HG03575 (cell line): ENCODE measurements around the gene PTX4.

ENCODE experiments used
- ATAC-seq: cut with Tn5 transposase; IDR thresholded peaks from one replicate; pipeline ENCODE4 v1.9.1; 2021; ENCODE audit not compliant: unreplicated experiment, insufficient number of reproducible peaks, low FRiP score; ENCODE audit errors: extremely low read depth

The PTX4 gene, protein sequence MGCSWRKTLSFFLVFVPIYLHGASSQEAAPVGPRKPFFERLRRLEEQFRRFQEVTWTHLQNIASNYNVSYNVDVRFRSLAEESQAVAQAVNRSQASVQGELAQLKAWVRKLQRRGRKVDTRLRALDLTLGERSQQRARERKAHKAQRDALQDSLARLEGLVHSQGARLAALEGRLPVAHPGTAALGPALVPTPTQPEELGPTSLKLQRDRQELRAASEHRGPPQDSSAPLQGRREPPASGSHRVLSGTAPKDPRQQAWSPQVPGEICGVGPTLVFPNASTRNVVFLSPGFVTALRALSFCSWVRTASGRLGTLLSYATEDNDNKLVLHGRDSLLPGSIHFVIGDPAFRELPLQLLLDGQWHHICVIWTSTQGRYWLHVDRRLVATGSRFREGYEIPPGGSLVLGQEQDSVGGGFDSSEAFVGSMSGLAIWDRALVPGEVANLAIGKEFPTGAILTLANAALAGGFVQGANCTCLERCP

DNA sequence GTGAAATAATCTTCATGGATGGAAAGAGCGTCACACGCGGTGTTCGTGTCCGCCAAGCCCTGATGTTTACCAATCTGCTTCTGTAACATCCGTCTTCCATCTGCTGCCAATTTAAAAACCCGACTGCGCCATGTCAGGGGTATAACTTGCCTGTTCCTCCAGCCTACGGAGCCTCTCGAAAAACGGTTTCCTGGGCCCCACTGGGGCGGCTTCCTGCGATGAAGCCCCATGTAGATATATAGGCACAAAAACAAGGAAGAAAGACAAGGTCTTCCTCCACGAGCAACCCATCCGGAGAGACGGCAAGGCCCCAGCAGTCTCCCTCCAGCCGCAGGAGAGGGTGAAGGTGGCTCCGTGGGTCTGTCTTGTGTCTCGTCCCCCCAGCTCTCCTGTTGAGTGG is at the start of gene PTX4:
Gene PTX4, minus strand, starts transcription at position 326 of the 400 bp plus-strand sequence. Its CDS starts 35 bp downstream, at position 291.
- ATAC-seq, result no peak

DNA sequence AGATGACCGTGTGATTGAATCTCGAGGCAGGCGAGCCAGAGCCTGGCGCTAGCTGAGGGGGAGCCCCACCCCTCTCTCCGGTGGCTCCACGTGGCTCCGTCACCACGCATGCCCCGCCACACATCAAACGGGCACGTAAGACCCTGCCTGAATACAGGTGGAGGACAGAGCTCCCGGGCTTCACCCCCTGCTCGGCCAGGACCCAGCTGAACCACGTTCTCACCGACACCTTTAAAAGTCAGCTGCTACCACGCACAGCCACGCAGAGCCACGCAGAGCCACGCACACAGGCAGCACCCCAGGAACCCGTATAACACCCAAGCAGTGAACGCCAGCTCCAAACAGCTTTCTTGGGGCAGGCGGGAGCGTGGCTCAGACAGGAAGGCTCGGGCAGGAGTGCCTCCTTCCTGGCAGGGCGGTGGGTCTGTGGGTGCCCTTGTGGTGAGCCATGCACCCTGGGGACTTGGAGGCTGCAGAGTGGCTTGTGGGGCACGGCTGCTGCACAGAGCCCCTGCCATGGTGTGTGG is 49.1 kb upstream of the PTX4 start:
- no peak for ATAC-seq

DNA sequence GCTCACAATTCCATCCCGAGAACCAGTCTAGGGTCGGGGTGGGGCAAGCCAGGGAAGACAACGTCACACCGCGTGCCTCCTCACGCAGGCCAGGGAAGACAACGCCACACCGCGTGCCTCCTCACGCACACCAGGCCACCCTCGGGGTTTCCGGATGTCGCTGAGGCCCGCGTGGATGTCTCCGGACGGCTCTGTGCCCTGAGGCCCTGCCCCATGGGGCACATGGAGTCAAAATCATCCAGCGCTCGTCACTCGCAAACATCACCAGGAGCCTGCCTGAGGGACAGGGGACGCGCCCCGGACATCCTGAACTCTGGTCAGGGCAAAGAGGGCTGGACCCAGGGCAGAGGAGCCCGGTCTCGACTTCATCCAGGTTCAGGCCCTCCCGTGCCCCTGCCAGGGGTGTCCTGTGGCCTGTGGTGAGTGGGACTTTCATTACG is 48.4 kb upstream of the PTX4 start:
- ATAC-seq, result no peak

DNA sequence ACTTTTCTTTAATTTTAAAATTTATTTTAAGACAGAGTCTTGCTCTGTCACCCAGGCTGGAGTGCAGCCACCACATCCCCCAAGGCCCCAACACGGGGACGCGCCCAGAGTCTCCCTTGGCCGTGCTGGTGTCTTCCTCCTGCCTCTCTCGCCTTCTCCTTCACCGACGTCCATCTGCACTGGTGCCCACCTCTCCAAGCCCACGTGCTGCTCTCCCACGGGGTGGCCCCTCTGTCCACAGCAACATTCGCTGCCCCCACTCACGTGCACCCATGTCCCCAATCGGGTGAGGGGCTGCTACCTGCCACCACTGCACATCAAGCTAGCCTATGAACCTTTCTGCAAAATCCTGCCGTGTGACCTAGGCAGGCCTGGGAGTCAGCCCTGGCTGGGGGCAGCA is 47.9 kb upstream of the PTX4 start:
- no peak for ATAC-seq

DNA sequence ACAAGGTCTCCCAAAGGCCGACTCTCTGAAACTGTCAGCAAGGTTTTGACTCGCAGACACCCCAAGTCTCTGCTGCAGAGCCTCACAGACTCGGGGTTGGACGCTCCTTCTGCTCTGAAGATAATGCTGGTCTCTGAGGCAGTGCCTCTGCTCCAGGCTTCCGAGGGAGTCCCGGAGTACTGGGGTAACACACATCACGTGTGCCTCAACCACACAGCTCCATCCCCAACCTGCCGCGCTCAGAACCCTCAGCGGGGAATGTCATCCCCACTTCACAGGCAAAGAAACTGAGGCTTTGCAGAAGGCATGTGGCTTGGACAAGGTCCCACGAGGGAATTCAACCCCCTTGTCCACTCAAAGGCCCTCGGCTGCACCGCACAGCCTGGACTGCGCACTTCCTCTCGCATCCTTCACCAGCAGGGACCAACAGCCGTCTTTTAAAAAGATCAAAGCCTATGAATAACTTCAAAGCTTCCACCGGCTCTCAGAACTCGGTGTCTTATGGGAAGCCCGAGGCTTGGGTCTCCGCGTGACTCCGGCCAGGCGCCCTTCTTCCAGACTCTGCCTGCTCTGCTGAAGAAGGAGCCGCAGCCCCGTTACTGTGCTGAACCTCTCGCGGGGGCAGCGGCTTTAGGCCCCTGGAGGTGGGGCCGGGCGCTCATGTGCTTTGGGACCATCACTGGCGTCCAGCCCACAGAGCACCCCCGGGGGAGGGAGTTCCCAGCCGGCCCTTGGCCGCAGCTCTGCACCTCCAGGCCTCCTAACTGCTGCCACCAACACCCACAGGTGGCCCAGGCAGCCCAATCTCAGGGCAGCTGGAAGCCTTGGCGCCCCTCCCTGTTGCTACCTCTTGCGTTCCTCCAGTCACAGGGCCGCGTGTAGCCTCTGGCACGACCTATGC is 46.9 kb upstream of the PTX4 start:
- ATAC-seq, result no peak

DNA sequence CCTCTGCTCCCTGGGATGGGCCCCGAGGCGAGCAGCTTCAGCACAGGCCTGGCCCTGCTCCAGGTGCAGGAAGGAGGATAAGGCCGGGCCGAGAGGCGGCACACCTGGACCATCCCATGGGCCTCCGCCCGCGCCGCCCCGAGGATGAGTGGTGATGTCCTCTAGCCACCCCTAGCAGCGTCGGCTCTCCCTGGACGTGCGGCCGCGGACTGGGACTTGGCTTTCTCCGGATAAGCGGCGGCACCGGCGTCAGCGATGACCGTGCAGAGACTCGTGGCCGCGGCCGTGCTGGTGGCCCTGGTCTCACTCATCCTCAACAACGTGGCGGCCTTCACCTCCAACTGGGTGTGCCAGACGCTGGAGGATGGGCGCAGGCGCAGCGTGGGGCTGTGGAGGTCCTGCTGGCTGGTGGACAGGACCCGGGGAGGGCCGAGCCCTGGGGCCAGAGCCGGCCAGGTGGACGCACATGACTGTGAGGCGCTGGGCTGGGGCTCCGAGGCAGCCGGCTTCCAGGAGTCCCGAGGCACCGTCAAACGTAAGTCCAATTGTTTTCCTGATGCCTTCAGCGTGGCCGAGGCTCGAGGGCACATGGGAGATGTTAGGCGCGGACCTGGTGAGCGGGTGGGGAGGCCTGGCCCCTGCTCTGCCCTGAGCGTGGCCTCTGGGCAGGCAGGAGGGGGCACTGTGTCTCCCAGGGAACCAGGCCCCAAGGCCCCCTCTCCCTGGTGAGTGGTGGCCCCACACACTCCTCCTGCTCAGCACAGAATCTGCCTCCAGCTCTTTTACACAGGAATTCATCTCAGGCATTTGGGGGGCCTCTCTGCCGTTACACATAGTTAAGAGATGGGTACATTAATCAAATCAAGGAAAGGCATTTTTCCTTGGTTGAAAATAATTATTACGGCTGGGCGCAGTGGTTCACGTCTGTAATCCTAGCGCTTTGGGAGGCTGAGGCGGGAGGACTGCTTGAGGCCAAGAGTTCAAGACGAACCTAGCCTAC is 45.6 kb upstream of the PTX4 start:
- ATAC-seq, result no peak

DNA sequence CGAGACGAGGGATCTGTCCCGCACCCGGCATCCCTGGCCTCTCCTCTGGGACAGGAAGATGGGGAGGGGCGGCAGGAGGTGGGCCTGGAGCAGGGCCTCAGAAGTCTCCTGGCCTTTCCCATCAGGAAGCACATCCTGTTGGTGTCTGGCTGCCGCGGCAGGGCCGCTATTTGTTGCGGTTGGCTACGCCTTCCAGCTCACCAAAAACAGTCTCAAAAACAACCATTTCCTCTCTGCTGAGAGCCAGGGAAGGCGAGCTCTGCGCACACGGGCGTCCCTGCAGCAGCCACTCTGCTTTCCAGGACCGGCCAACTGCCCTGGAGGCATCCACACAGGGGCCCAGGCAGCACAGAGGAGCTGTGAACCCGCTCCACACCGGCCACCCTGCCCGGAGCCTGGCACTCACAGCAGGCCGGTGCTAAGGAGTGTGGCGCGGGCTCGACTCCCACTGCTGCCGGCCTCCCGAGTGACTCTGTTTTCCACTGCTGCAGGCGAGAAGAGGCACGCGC is 44.8 kb upstream of the PTX4 start, which contains the start of gene TMEM204:
Gene TMEM204, plus strand, starts transcription at position 224 of the 509 bp plus-strand sequence. CDS start 610 bp downstream, outside the sequence.
- ATAC-seq, result no peak

DNA sequence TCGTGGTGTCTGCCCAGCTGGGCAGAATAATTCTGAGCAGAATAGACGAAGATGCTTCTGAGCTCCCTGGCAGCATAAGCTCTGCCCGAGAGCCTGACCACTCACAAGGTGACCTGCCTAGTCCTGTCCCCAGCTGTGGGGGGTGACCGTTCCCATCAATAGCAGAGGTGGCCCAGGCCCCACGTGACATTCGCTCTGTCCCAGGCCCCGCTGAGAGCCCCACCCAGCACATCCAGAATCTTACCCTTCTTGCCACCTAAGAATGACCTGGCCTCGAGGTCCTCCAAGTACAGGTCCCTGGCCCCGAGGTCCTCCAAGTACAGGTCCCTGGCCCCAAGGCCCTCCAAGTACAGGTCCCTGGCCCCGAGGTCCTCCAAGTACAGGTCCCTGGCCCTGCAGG is 44.0 kb upstream of the PTX4 start:
- no peak for ATAC-seq

DNA sequence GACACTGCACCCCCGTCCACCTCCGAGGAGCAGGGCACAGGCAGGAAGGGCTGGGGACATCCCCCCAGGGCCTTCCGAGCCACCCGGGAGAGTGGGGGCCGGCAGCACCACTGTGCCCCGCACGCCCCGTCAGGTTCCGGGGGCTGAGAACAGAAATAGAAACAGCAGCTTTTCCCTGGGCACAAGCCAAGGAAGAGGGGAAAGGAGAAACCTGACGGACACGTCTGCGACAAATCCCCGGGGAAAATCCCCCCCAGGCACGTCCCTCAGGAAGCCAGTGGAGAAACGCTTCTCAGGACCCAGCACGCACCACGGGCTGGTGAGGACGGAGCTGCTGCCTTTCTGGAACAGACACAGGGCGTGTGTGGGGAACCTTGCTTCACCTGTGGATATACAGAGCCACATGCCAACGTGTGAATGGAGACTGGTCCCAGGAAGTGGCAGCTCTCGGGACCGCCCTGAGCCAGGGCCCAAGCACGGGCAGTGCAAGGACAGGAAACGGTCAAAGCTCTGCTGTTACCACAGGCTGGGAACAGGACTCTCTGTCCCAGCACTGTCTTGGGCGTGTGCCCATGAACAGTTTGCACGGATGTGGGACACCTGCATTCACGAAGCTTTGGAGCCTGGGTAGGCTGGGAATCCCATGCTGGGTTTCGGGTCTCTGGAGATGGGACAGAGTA is 43.5 kb upstream of the PTX4 start:
- ATAC-seq, result no peak

DNA sequence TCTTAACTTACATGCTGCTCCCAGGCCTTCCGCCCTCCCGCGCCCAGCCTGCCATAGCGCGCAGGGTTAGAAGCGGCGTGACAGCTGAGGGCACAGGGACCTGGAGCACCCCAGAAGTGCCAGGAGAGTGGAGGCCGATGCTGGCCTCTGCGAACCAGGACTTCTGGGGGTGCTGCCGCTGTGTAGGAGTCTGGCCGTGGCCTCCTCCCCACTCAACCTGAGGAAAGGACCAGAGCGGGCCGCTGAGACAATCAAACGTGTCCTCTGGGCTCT is 42.8 kb upstream of the PTX4 start:
- no peak for ATAC-seq

DNA sequence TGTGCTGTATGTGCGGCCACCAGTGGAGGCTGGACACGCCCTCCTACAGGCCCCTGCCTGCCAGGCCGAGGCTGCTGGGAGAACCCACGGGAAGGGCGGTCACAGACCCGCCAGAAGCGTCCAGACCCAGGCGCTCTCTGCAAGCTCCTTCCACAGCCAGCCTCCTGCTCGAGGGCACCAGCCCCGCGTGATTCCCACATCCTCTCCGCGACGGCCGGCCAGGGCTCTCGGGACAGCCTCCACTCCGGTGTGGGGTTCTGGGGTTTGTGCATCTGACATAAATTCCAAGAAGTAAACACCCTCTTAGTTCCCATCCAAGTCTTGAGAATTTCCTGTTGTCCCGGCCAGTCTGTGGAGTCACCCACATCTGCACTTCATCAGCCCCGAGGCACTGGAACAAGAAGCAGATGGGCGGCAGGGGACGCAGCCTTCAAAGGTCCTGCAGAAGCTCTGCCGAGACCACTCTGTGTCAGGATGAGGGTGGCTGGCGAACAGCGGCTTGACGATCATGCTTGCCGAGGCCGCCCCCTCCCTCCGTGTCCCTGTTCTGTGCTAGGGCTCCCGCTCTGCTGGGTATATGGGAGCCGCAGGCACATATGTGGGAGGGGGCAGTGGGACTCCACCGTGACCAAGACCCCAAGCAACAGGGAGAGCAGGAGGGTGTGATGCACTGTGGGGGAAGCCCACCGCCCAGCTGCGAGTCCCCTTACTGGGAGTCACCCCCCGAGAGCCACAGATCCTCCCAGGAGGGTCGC is 42.3 kb upstream of the PTX4 start:
- ATAC-seq, result no peak

DNA sequence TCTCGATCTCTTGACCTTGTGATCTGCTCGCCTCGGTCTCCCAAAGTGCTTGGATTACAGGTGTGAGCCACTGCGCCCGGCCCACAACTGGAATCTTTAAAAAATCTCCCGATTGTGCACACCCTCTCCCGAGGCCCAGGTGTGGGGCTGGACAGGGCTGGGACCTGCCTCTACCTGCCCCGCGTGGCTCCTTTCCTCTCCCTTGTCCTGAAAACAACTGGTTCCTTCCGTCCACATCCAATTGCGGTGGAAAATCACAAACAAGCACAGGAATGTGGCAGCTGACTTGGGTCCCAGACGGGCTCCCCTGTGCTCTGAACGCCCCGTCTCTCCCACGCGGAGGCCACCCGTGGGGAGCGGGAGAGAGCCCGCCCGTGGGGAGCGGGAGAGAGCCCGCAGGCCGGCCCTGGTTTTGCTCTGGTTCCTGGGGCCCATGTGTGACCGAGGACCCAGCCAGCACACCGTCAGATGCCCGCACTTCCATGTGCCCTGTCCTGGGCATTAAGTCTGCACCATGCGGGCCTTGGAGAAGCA is 41.7 kb upstream of the PTX4 start:
- no peak for ATAC-seq

DNA sequence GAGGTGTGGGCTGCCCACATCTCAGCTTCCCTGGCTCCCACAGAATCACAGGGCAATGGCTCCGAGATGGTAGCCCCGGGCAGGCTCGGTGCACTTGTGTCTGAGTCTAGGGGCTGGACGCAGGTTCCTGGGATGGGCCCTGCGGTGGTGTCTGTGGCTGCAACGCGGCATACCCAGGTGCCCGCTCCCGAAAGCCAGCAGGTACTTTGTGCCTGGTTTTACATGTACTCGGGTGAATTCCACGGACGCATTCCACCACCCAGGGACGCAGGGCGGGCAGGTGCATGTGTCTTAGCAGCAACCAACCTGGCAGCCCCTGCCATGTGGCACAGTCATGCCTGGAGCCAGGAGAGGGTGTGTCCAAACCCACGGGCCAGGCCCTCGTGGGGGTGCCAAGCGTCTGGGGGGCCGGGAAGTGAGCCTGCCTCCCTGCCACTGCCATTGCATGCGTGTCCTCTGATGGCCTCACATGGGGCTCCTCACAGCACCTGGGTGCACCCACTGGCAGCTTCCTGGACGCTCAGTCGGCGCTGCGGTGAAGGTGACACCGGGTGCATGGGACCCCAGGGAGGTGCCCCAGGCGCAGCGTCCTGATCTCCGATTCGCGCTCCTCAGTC is 40.3 kb upstream of the PTX4 start:
- no peak for ATAC-seq

DNA sequence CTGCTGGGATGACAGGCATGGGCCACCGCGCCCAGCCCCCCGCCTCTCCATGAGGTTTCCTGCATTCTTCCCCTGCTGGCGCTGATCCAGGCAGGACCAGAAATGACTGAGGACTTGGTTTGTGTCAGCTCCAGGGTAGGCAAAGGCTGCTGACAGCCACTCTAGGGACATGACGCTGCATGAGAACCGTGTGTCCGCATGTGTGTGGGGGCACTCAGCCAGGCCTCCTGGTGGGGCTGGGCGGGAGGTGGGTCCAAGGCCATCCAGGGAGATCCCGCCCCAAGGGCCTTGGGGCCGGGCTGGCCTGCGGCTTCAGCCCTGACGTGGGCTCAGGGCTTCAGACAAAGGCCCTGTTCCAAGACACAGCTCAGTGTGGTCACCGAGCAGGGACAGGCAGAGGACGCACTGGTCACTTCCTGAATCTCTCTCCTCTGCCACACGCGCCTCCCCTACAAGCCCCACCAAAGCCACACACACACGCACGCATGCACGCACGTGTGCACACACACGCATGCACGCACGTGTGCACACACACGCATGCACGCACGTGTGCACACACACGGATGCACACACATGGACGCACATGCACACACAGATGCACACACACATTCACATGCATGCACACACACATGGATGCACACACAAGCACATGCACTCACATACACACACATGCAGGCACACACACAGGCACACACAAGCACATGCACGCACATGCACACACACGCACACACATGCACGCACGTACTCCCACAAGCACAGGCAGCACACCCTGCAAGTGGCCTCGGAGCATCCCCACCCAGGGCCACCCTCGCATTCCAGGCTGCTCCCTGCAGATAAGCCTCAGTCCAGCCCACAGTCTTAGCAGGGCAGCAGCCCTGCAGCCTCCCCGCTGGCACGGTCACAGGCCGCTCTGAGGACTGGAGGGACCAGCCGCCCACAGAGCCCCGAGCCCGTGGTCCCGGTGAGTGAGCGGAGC is 39.4 kb upstream of the PTX4 start:
- ATAC-seq, result no peak
